Activated naive CD4-positive, alpha-beta T cell treated with Interleukin-2 at 50 U/mL for 16 hours (primary cell): Measurements from ENCODE around the gene SNED1.

Experiments
- DNase-seq: peaks from one replicate; pipeline ENCODE4 v3.0.0-alpha.2; 2020

Gene SNED1

GRCh38 chr2:241007111-241007510 lies 8.7 kb downstream of the SNED1 start:
- DNase-seq, result no peak

- DNase-seq, result no peak
Observed at GRCh38 chr2:241007880-241008710, 9.7 kb downstream of the SNED1 start.

- no peak for DNase-seq
Observed at GRCh38 chr2:241008711-241009121, 10.3 kb downstream of the SNED1 start.

- DNase-seq, result no peak
Observed at GRCh38 chr2:241009191-241009590, 10.8 kb downstream of the SNED1 start.

GRCh38 chr2:241009601-241010530 lies 11.4 kb downstream of the SNED1 start:
- DNase-seq, result peak; percentile 41

GRCh38 chr2:241010531-241011295 lies 12.3 kb downstream of the SNED1 start:
- DNase-seq, result no peak

GRCh38 chr2:241011296-241011600 lies 12.8 kb downstream of the SNED1 start:
- no peak for DNase-seq

- DNase-seq, result no peak
Observed at GRCh38 chr2:241011751-241012510, 13.5 kb downstream of the SNED1 start.

GRCh38 chr2:241014224-241014623 lies 15.8 kb downstream of the SNED1 start:
- DNase-seq, result no peak

- no peak for DNase-seq
Observed at GRCh38 chr2:241014764-241015163, 16.3 kb downstream of the SNED1 start.

GRCh38 chr2:241015439-241015838 lies 17.0 kb downstream of the SNED1 start:
- DNase-seq, result no peak

GRCh38 chr2:241017228-241017940 lies 19.0 kb downstream of the SNED1 start:
- no peak for DNase-seq

- no peak for DNase-seq
Observed at GRCh38 chr2:241018051-241018891, 19.9 kb downstream of the SNED1 start.

GRCh38 chr2:241019441-241020139 lies 21.2 kb downstream of the SNED1 start:
- no peak for DNase-seq

GRCh38 chr2:241020201-241020600 lies 21.8 kb downstream of the SNED1 start:
- DNase-seq, result no peak

GRCh38 chr2:241020629-241021190 lies 22.3 kb downstream of the SNED1 start:
- DNase-seq, result no peak

GRCh38 chr2:241025639-241026038 lies 27.2 kb downstream of the SNED1 start:
- DNase-seq, result no peak

- DNase-seq, result no peak
Observed at GRCh38 chr2:241029599-241030332, 31.3 kb downstream of the SNED1 start.

GRCh38 chr2:241030333-241030680 lies 31.9 kb downstream of the SNED1 start:
- no peak for DNase-seq
